ENCODE measurements around the gene TMEM236. TPM values are rescaled to one million over a fixed set of nuclear protein-coding genes. Genes with fewer than 3 reads are reported as not detected.
A peak's percentile ranks its signal among the peaks of the same experiment; 100 is the strongest.

TMEM236 gene
- total RNA-seq, 1 experiment from 2014 or later, result 0.04 TPM

GRCh38 chr10:17766731-17767130 lies 14.7 kb downstream of the TMEM236 start:
- H3K27me3 ChIP-seq (ENCODE audit: low read length), result no peaks in the 10 kb centered on the region
- H3K4me3 ChIP-seq (ENCODE audit: low read length), result no peak overlapping the region
- intact Hi-C loops (cut with micrococcal nuclease), result no loop called here
- no peaks in the 10 kb centered on the region for H3K9me3 ChIP-seq (ENCODE audit: low read length)
- H3K79me2 ChIP-seq (ENCODE audit: low read length), result no peaks in the 10 kb centered on the region
- H3K9me2 ChIP-seq (replicated peaks; ENCODE audit: low read length), result no peaks in the 10 kb centered on the region
- H3F3A ChIP-seq (ENCODE audit: low read length, unreplicated experiment), result no peaks in the 10 kb centered on the region
- H3K36me3 ChIP-seq (ENCODE audit: low read depth, low read length), result no peaks in the 10 kb centered on the region
- BruUV-seq (replicated peaks), result no TSS peak
- CTCF ChIA-PET, result no interaction called here
- TF ChIP-seq CTCF (conservative IDR thresholded peaks at IDR 0.05; ENCODE audit: low read depth, low read length), result no peak
- no peak for TF ChIP-seq EZH2 (IDR thresholded peaks at IDR 0.05; ENCODE audit: low read length, unreplicated experiment)
- no peak for TF ChIP-seq EZH2phosphoT487 (IDR thresholded peaks at IDR 0.05; ENCODE audit: borderline replicate concordance, low read length)
- no peak overlapping the region for H3K9ac ChIP-seq (ENCODE audit: low read length)
- POLR2A ChIA-PET (ENCODE audit: unreplicated experiment), result no interaction called here
- H4K20me1 ChIP-seq (ENCODE audit: low read length), result no peaks in the 10 kb centered on the region
- no peak overlapping the region for H3K4me2 ChIP-seq (ENCODE audit: low read length)
- ATAC-seq, result no peak
- DNase-seq, result no peak
- no peak overlapping the region for H3K27ac ChIP-seq (ENCODE audit: low read length)
- no peaks in the 10 kb centered on the region for H3K4me1 ChIP-seq (ENCODE audit: insufficient read depth, low read length)
- H2AFZ ChIP-seq (ENCODE audit: low read length), result no peak overlapping the region

- no peaks in the 10 kb centered on the region for H3F3A ChIP-seq (ENCODE audit: low read length, unreplicated experiment)
- H3K4me3 ChIP-seq (ENCODE audit: low read length), result no peak overlapping the region
- DNase-seq (peak; percentile 6), ATAC-seq (no peak)
- TF ChIP-seq EZH2phosphoT487 (IDR thresholded peaks at IDR 0.05; ENCODE audit: borderline replicate concordance, low read length) (no peak), CTCF (conservative IDR thresholded peaks at IDR 0.05; ENCODE audit: low read depth, low read length) (no peak), EZH2 (IDR thresholded peaks at IDR 0.05; ENCODE audit: low read length, unreplicated experiment) (no peak)
- H3K9me2 ChIP-seq (replicated peaks; ENCODE audit: low read length), result no peaks in the 10 kb centered on the region
- no peaks in the 10 kb centered on the region for H3K36me3 ChIP-seq (ENCODE audit: low read depth, low read length)
- ChIA-PET CTCF (no interaction called here), POLR2A (ENCODE audit: unreplicated experiment) (no interaction called here)
- no peaks in the 10 kb centered on the region for H4K20me1 ChIP-seq (ENCODE audit: low read length)
- no peaks in the 10 kb centered on the region for H3K27me3 ChIP-seq (ENCODE audit: low read length)
- no peaks in the 10 kb centered on the region for H3K9me3 ChIP-seq (ENCODE audit: low read length)
- no peaks in the 10 kb centered on the region for H3K4me1 ChIP-seq (ENCODE audit: insufficient read depth, low read length)
- intact Hi-C loops (cut with micrococcal nuclease), result no loop called here
- no peak overlapping the region for H3K9ac ChIP-seq (ENCODE audit: low read length)
- no peak overlapping the region for H3K27ac ChIP-seq (ENCODE audit: low read length)
- no peaks in the 10 kb centered on the region for H3K79me2 ChIP-seq (ENCODE audit: low read length)
- no TSS peak for BruUV-seq (replicated peaks)
- no peak overlapping the region for H2AFZ ChIP-seq (ENCODE audit: low read length)
- no peak overlapping the region for H3K4me2 ChIP-seq (ENCODE audit: low read length)
Measured at GRCh38 chr10:17768496-17768895, 16.5 kb downstream of the TMEM236 start.

GRCh38 chr10:17768957-17769356 lies 17.0 kb downstream of the TMEM236 start:
- H3K79me2 ChIP-seq (ENCODE audit: low read length), result no peaks in the 10 kb centered on the region
- no peaks in the 10 kb centered on the region for H3F3A ChIP-seq (ENCODE audit: low read length, unreplicated experiment)
- no peaks in the 10 kb centered on the region for H3K4me1 ChIP-seq (ENCODE audit: insufficient read depth, low read length)
- POLR2A ChIA-PET (ENCODE audit: unreplicated experiment), result no interaction called here
- H3K9ac ChIP-seq (ENCODE audit: low read length), result no peak overlapping the region
- H3K4me3 ChIP-seq (ENCODE audit: low read length), result no peak overlapping the region
- no peak overlapping the region for H2AFZ ChIP-seq (ENCODE audit: low read length)
- ATAC-seq (no peak), DNase-seq (no peak)
- BruUV-seq (replicated peaks), result no TSS peak
- CTCF ChIA-PET, result no interaction called here
- no peaks in the 10 kb centered on the region for H3K9me3 ChIP-seq (ENCODE audit: low read length)
- no peaks in the 10 kb centered on the region for H4K20me1 ChIP-seq (ENCODE audit: low read length)
- TF ChIP-seq EZH2 (IDR thresholded peaks at IDR 0.05; ENCODE audit: low read length, unreplicated experiment) (no peak), EZH2phosphoT487 (IDR thresholded peaks at IDR 0.05; ENCODE audit: borderline replicate concordance, low read length) (no peak), CTCF (conservative IDR thresholded peaks at IDR 0.05; ENCODE audit: low read depth, low read length) (no peak)
- no peak overlapping the region for H3K4me2 ChIP-seq (ENCODE audit: low read length)
- no peaks in the 10 kb centered on the region for H3K9me2 ChIP-seq (replicated peaks; ENCODE audit: low read length)
- no peaks in the 10 kb centered on the region for H3K36me3 ChIP-seq (ENCODE audit: low read depth, low read length)
- no peaks in the 10 kb centered on the region for H3K27me3 ChIP-seq (ENCODE audit: low read length)
- no peak overlapping the region for H3K27ac ChIP-seq (ENCODE audit: low read length)
- intact Hi-C loops (cut with micrococcal nuclease), result no loop called here
